HFF-Myc (cell line): ENCODE measurements around the gene EPS8L3.

Experiments
- DNase-seq: peaks from one replicate; pipeline ENCODE4 v3.0.0-alpha.2; 2011; ENCODE audit warnings: low read depth; ENCODE audit errors: extremely low read depth
- H3K4me3 ChIP-seq: replicated peaks from 2 replicates; pipeline ENCODE4 v1.5.1; 2011; ENCODE audit warnings: low read depth, mild to moderate bottlenecking, control low read depth, low read length
- TF ChIP-seq, protein P1 (sequence below): IDR thresholded peaks from 2 replicates; pipeline ENCODE4 v1.5.1; 2012; ENCODE audit warnings: mild to moderate bottlenecking, low read depth, low read length, control low read depth; ENCODE audit errors: missing control alignments

EPS8L3 gene

DNA sequence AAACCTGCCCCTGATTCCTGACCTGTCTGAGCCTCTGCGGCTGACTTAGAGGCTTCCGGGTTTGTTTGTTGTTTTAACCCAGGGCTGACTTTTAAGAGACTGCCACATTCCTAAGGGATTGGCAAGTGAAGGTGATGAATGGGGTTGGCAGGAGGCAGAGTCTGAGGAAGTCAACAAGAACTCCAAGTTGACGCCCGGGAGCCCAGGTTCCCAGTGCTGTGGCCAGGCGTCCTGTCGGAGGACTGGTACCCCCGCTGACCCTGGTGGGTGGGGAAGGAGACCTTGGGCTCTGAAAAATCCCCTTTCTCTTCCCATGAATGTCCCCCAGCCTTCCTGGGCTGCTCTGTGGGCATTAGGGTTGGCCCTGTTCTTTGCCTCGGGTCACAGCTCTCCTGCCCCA, 19.7 kb upstream of the EPS8L3 start:
- TF ChIP-seq, protein P1, sequence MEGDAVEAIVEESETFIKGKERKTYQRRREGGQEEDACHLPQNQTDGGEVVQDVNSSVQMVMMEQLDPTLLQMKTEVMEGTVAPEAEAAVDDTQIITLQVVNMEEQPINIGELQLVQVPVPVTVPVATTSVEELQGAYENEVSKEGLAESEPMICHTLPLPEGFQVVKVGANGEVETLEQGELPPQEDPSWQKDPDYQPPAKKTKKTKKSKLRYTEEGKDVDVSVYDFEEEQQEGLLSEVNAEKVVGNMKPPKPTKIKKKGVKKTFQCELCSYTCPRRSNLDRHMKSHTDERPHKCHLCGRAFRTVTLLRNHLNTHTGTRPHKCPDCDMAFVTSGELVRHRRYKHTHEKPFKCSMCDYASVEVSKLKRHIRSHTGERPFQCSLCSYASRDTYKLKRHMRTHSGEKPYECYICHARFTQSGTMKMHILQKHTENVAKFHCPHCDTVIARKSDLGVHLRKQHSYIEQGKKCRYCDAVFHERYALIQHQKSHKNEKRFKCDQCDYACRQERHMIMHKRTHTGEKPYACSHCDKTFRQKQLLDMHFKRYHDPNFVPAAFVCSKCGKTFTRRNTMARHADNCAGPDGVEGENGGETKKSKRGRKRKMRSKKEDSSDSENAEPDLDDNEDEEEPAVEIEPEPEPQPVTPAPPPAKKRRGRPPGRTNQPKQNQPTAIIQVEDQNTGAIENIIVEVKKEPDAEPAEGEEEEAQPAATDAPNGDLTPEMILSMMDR = no peak
- no peak for DNase-seq

DNA sequence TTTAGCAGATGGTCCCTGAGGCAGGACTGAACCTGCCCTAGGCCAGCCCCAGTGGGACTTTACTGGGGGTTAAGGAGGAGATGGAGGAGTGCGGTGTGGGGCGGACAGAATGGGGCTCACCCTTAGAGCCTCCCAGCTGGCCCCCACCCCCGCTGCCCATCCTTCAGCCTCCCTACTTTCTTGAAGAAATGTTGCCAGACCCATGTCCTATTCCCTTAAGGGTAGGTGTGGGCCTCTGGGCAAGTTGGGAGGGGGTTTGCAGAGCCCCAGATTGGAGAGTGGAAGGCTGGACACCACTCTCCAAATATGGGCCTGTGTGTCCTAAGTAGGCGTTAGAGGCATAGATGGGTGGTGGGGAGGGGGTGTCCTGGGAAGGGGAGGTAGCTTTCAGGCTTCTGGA, 19.2 kb upstream of the EPS8L3 start:
- no peak for DNase-seq
- TF ChIP-seq, protein P1 = no peak
- no peak overlapping the region for H3K4me3 ChIP-seq

More for the DNA sequence above, 19.7 kb upstream of the EPS8L3 start:
- H3K4me3 ChIP-seq = no peak overlapping the region

DNA sequence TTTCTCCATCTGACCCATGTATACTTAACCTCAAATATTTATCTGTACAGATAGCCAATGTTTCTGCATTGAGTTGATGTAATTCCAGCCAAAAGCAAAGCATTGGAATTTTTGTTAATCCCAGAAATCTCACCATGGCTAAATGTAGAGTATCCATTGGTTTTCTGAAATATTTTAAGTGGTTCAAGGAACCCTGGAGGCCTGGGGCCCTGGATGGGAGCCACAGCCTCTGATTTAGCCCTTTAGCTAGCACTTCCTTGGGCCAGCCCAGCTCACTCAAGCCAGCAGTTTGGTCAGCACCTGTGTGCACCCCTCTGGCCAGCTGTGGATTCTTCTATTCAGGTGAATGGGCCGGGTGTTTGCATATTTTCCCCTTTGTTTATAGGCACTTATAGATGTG, 18.8 kb upstream of the EPS8L3 start:
- no peak for DNase-seq
- TF ChIP-seq, protein P1 = no peak
- no peak overlapping the region for H3K4me3 ChIP-seq

DNA sequence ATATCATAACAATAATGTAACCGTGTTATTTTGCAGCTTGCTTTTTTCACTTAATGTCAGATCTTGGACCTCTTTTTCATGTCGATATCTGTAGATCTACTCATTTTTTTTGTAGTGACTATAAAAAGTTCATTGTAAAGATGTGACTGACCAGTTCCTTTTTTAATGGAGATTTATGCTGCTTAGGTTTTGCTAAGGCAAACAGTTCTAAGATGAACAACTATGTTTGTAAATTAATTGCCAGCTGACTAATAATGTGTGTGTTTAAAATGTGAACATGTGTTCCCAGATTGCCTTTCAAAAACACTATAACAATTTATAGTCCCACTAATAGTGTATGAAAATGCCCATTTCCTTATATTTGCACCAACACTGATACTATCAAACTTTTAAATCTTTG, 18.1 kb upstream of the EPS8L3 start:
- TF ChIP-seq, protein P1 = no peak
- no peak overlapping the region for H3K4me3 ChIP-seq
- no peak for DNase-seq

DNA sequence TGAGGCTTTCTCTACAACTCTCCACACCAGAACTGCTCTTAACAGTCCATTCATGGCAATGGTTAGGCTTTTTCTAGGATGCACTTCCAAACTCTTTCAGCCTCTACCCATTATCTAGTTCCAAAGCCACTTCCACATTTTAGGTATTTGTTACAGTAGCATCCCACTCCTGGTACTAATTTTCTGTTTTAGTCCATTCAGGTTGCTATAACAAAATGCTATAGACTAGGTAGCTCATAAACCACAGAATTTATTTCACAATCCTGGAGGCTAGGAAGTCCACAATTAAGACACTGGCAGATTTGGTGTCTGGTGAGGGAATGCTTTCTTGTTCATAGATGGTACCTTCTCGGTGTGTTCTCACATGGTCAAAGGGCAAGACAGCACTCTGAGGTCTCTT, 17.3 kb upstream of the EPS8L3 start:
- TF ChIP-seq, protein P1 = no peak
- H3K4me3 ChIP-seq = no peak overlapping the region
- no peak for DNase-seq

DNA sequence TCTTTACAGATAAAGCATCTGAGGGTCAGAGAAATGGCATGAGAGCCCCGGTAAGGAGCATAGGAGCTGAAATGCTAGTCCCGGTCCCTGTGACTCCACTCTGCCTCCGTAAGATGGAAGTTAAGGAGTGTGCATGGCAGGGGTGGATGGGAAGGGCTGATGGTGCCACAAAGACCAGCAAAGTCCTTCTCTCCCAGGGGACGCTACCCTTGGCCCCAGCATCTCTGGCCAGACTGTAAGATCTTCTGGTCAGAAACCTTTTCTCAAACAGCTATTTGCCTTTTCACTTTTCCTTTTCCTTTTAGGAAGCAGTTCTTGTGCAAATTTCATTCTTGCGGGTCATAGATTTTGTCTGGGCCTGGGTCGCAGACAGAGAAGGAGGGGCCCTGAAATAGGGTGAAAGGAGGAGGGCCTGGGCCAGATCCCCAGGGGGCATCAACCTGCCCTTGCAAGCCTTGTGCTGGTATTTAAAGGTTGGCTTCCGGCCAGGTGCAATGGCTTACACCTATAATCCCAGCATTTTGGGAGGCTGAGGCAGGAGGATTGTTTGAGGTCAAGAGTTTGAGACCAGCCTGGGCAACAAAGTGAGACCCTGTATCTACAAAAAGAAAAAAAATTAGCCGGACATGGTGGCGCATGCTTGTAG, 14.4 kb upstream of the EPS8L3 start:
- no peak for DNase-seq
- TF ChIP-seq, protein P1 = no peak
- H3K4me3 ChIP-seq = no peak overlapping the region

GRCh38 chr1:109777436-109777835, 13.7 kb upstream of the EPS8L3 start:
- H3K4me3 ChIP-seq = no peak overlapping the region
- no peak for DNase-seq
- TF ChIP-seq, protein P1 = no peak
